HFFc6 (cell line): ENCODE results near the gene SRSF9. TPM values are rescaled to one million over a fixed set of nuclear protein-coding genes. Genes with fewer than 3 reads are reported as not detected.

Source experiments
- DNase-seq: peaks from one replicate; pipeline ENCODE4 v3.0.0-alpha.2; 2018
- H3K27ac Mint-ChIP-seq: 2 replicates; pipeline ENCODE4 v1.8.0; 2020; ENCODE audit warnings: mild to moderate bottlenecking, mixed read lengths
- H3K27me3 Mint-ChIP-seq: 2 replicates; pipeline ENCODE4 v1.8.0; 2021; ENCODE audit warnings: mild to moderate bottlenecking, moderate library complexity, mixed read lengths; ENCODE audit not compliant: insufficient read depth
- H3K36me3 Mint-ChIP-seq: 2 replicates; pipeline ENCODE4 v1.8.0; 2021; ENCODE audit warnings: low read depth, mixed read lengths
- H3K4me1 Mint-ChIP-seq: 2 replicates; pipeline ENCODE4 v1.8.0; 2020; ENCODE audit warnings: low read depth, mixed read lengths
- H3K4me3 Mint-ChIP-seq: 2 replicates; pipeline ENCODE4 v1.8.0; 2020; ENCODE audit warnings: mild to moderate bottlenecking, moderate library complexity, mixed read lengths
- H3K9me3 Mint-ChIP-seq: 2 replicates; pipeline ENCODE4 v1.8.0; 2020; ENCODE audit warnings: mild to moderate bottlenecking, mixed read lengths
- CTCF ChIP-seq: fragments of 200-600 bp; sonication (generic); IDR thresholded peaks from 2 replicates; pipeline ENCODE4 v1.5.0; 2021; ENCODE audit warnings: antibody characterized with exemption, mild to moderate bottlenecking
- total RNA-seq, 6 experiments: library from RNA; stranded (reverse); fragmentation: NEBNext Ultra II Directional; extraction: Animal tissue kit (Norgen Biotek cat#: 25700); gene quantifications; 2 replicates in 1 of 6; 3 replicates in 5 of 6; pipeline ENCODE4 v1.2.3, GENCODE V29; 2021

SRSF9 gene
- total RNA-seq, 6 experiments from 2014 or later, result 232 to 247 (median 238) TPM

- no peak for DNase-seq
- no peaks in the 10 kb centered on the region for H3K9me3 Mint-ChIP-seq
- no peaks in the 10 kb centered on the region for H3K27me3 Mint-ChIP-seq
- H3K4me1 Mint-ChIP-seq, result peaks cover 37% of the 10 kb centered on the region
- H3K4me3 Mint-ChIP-seq, result peak overlapping the region; percentile 99
- H3K27ac Mint-ChIP-seq, result no peak overlapping the region
- TF ChIP-seq CTCF, result no peak
- peaks cover 25% of the 10 kb centered on the region for H3K36me3 Mint-ChIP-seq
These were observed 24.9 kb downstream of the SRSF9 start for GRCh38 chr12:120444676-120445075.

- H3K27ac Mint-ChIP-seq, result no peak overlapping the region
- no peak overlapping the region for H3K4me3 Mint-ChIP-seq
- DNase-seq, result peak; percentile 26
These were observed 29.8 kb downstream of the SRSF9 start for GRCh38 chr12:120439646-120440247.

GRCh38 chr12:120438495-120439198 is 30.9 kb downstream of the SRSF9 start:
- Mint-ChIP-seq H3K4me3 (peak overlapping the region; percentile 94), H3K27ac (peak overlapping the region; percentile 74), H3K27me3 (no peaks in the 10 kb centered on the region; the same call in 1 of the 2 replicates), H3K4me1 (peaks cover 21% of the 10 kb centered on the region), H3K9me3 (no peaks in the 10 kb centered on the region), H3K36me3 (peaks cover 9% of the 10 kb centered on the region)
- no peak for TF ChIP-seq CTCF
- no peak for DNase-seq

More at GRCh38 chr12:120439646-120440247, 29.8 kb downstream of the SRSF9 start:
- H3K36me3 Mint-ChIP-seq, result peaks cover 15% of the 10 kb centered on the region
- TF ChIP-seq CTCF, result peak; percentile 81
- H3K27me3 Mint-ChIP-seq, result no peaks in the 10 kb centered on the region
- H3K9me3 Mint-ChIP-seq, result no peaks in the 10 kb centered on the region
- peaks cover 32% of the 10 kb centered on the region for H3K4me1 Mint-ChIP-seq

- Mint-ChIP-seq H3K4me3 (peak within 1 kb of the TSS; percentile 94), H3K9me3 (no peaks in the 10 kb centered on the region), H3K4me1 (peaks cover 20% of the 10 kb centered on the region), H3K27me3 (no peaks in the 10 kb centered on the region; the same call in 1 of the 2 replicates), H3K36me3 (0 out of 2 replicates have a peak, but pooled peaks cover 7% of the 10 kb centered on the region), H3K27ac (peak within 1 kb of the TSS; percentile 74)
- TF ChIP-seq CTCF, result peak; percentile 18; the same call in 1 of the 2 replicates
- peak; percentile 97 for DNase-seq
These were observed 31.6 kb downstream of the SRSF9 start, which contains the start of gene COX6A1 for GRCh38 chr12:120437735-120438494. TSS of gene COX6A1 (plus strand) at chr12:120438113. CDS start at chr12:120438127, 14 bp downstream.

- Mint-ChIP-seq H3K27ac (no peak overlapping the region), H3K36me3 (no peaks in the 10 kb centered on the region), H3K27me3 (peaks cover 6% of the 10 kb centered on the region), H3K9me3 (no peaks in the 10 kb centered on the region), H3K4me1 (peaks cover 6% of the 10 kb centered on the region), H3K4me3 (no peak overlapping the region)
- no peak for DNase-seq
- TF ChIP-seq CTCF, result no peak
These were observed 36.6 kb downstream of the SRSF9 start for GRCh38 chr12:120432772-120433525.
